Hepatocyte (in vitro differentiated cells): ENCODE data around the gene KAT2A.

Experiments
- CTCF ChIP-seq: fragments of 200-600 bp; sonication (generic); IDR thresholded peaks from 2 replicates; pipeline ENCODE4 v1.5.1; 2016; ENCODE audit warnings: antibody characterized with exemption, mild to moderate bottlenecking; ENCODE audit not compliant: poor library complexity
- EZH2 ChIP-seq: fragments of 200-600 bp; sonication (generic); IDR thresholded peaks from 2 replicates; pipeline ENCODE4 v1.6.1; 2016; ENCODE audit warnings: antibody characterized with exemption, mild to moderate bottlenecking, borderline replicate concordance

- no peak for TF ChIP-seq CTCF
- no peak for TF ChIP-seq EZH2
Measured at GRCh38 chr17:42131981-42132432, 10.8 kb upstream of the KAT2A start.
